K562 (cell line): ENCODE results near the gene PBX1. TPM values are rescaled to one million over a fixed set of nuclear protein-coding genes. Genes with fewer than 3 reads are reported as not detected.

ENCODE experiments used
- ATAC-seq: fragments of 200-7000 bp; cut with Tn5 transposase; 3 replicates; pipeline ENCODE4 v1.9.1; 2020; ENCODE audit warnings: moderate library complexity
- BruUV-seq: library from RNA; stranded (reverse); fragments of 400-500 nt; replicated peaks from 2 replicates; lab custom pipeline; 2021; lab: Mats Ljungman, UMichigan
- CTCF ChIA-PET: fragments of 300-600 bp; formaldehyde crosslinking; extraction: SDS; loops from one replicate; lab custom pipeline; 2021; ENCODE audit warnings: low intra/inter-chr PET ratio; lab: Yijun Ruan, JAX
- POLR2A ChIA-PET: fragments of 300-600, 350-650 bp; sonication (Branson Sonifier 250); formaldehyde crosslinking; extraction: SDS; loops from one replicate; lab custom pipeline; 2021; ENCODE audit warnings: antibody characterized with exemption, inconsistent platforms; lab: Yijun Ruan, JAX
- DNase-seq, 4 experiments: peaks; one replicate each; pipeline versions ENCODE4 v3.0.0 to v3.0.0-alpha.2; 2011 to 2018; ENCODE audit warnings: low spot score in 3 of 4, mixed read lengths in 3 of 4; ENCODE audit errors: extremely low read depth in 1 of 4
- FAIRE-seq: peaks from 2 replicates; lab custom pipeline; 2011; peaks lifted over from hg19 to GRCh38; lab: Jason Lieb, UNC
- H2AFZ ChIP-seq: 2 replicates; pipeline ENCODE4 v1.6.0; 2011; ENCODE audit warnings: low read depth, low read length, control low read depth, inconsistent platforms
- H3K27ac ChIP-seq: fragments of 200-600 bp; 3 replicates; pipeline ENCODE4 v1.8.0; 2011; ENCODE audit warnings: low read depth, mild to moderate bottlenecking, control low read depth, inconsistent platforms, low read length, moderate library complexity, mixed read lengths; ENCODE audit errors: extremely low read depth
- H3K27me3 ChIP-seq, 2 experiments: fragments of 300-600 bp in 1 of 2; 2 replicates in 1 of 2; 3 replicates in 1 of 2; pipeline versions ENCODE4 v1.6.0 to v1.8.0; 2011; ENCODE audit warnings: inconsistent platforms in 2 of 2, low read length in 2 of 2, mild to moderate bottlenecking in 1 of 2, mixed read lengths in 1 of 2, moderate library complexity in 1 of 2; ENCODE audit not compliant: control insufficient read depth in 2 of 2, insufficient read depth in 2 of 2
- H3K36me3 ChIP-seq: fragments of 300-600 bp; 3 replicates; pipeline ENCODE4 v1.8.0; 2011; ENCODE audit warnings: mild to moderate bottlenecking, low read length, inconsistent platforms; ENCODE audit not compliant: control insufficient read depth, insufficient read depth
- H3K4me1 ChIP-seq, 2 experiments: fragments of 200-600 bp in 1 of 2; replicated peaks in 1 of 2; 2 replicates in 1 of 2; 3 replicates in 1 of 2; pipeline versions ENCODE4 v1.5.1 to v1.8.0; 2011; ENCODE audit warnings: inconsistent platforms in 2 of 2, low read length in 2 of 2, mild to moderate bottlenecking in 1 of 2, mixed read lengths in 1 of 2, moderate library complexity in 1 of 2; ENCODE audit not compliant: control insufficient read depth in 2 of 2, insufficient read depth in 2 of 2
- H3K4me2 ChIP-seq: 2 replicates; pipeline ENCODE4 v1.6.1; 2011; ENCODE audit warnings: low read length, control low read depth, inconsistent platforms, mixed read lengths; ENCODE audit not compliant: insufficient read depth
- H3K4me3 ChIP-seq: fragments of 200-600 bp; sonication (generic), shearing (Covaris generic); 2 replicates; pipeline ENCODE4 v1.5.1; 2016; ENCODE audit warnings: control low read depth, inconsistent platforms
- H3K79me2 ChIP-seq: fragments of 200-600 bp; 3 replicates; pipeline ENCODE4 v1.8.0; 2011; ENCODE audit warnings: low read length, inconsistent platforms; ENCODE audit not compliant: control insufficient read depth, insufficient read depth
- H3K9ac ChIP-seq, 2 experiments: 2 replicates each; pipeline versions ENCODE4 v1.6.0 to v1.6.1; 2011; ENCODE audit warnings: low read depth in 2 of 2, low read length in 2 of 2, control low read depth in 1 of 2, inconsistent platforms in 1 of 2, mild to moderate bottlenecking in 1 of 2, mixed read lengths in 1 of 2; ENCODE audit not compliant: insufficient read depth in 1 of 2
- H3K9me1 ChIP-seq: one replicate; pipeline ENCODE4 v1.6.0; 2011; ENCODE audit warnings: inconsistent platforms, mild to moderate bottlenecking, low read length, moderate library complexity; ENCODE audit not compliant: control insufficient read depth, insufficient read depth
- H3K9me3 ChIP-seq: replicated peaks from 2 replicates; pipeline ENCODE4 v1.5.1; 2011; ENCODE audit warnings: low read depth, low read length, inconsistent platforms; ENCODE audit not compliant: control insufficient read depth, insufficient read depth
- H4K20me1 ChIP-seq: replicated peaks from 2 replicates; pipeline ENCODE4 v1.6.1; 2011; ENCODE audit warnings: low read length, inconsistent platforms, mixed read lengths; ENCODE audit not compliant: control insufficient read depth, insufficient read depth
- ARID4B ChIP-seq: sonication (generic); formaldehyde crosslinking; IDR thresholded peaks from 2 replicates; pipeline ENCODE4 v1.8.0; 2022; ENCODE audit warnings: mild to moderate bottlenecking, missing genetic modification reagents
- BCL6 ChIP-seq: fragments of 250-450 bp; sonication (Bioruptor Pico); IDR thresholded peaks from 2 replicates; pipeline ENCODE4 v1.4.0; 2020
- HOMEZ ChIP-seq: fragments of 250-450 bp; sonication (Bioruptor Pico); IDR thresholded peaks from 2 replicates; pipeline ENCODE4 v1.4.0; 2020; ENCODE audit warnings: mild to moderate bottlenecking, moderate library complexity
- MTA2 ChIP-seq: fragments of 450-650 bp; IDR thresholded peaks from 2 replicates; pipeline ENCODE4 v1.6.1; 2016; ENCODE audit warnings: low read depth
- NFXL1 ChIP-seq: fragments of 450-650 bp; formaldehyde crosslinking; IDR thresholded peaks from 2 replicates; pipeline ENCODE4 v1.4.0; 2021; ENCODE audit warnings: mild to moderate bottlenecking
- USF2 ChIP-seq: sonication (generic); formaldehyde crosslinking; IDR thresholded peaks from 2 replicates; pipeline ENCODE4 v1.5.0; 2020; ENCODE audit warnings: missing genetic modification reagents
- ZFP91 ChIP-seq: sonication (generic); formaldehyde crosslinking; IDR thresholded peaks from 2 replicates; pipeline ENCODE4 v1.8.0; 2022; ENCODE audit warnings: mild to moderate bottlenecking, missing genetic modification reagents
- WGBS: fragments of 100-300 bp; shearing (Covaris generic); methylation state at CpG from one replicate; pipeline ENCODE4 v1.1.6; 2016; ENCODE audit warnings: low coverage, mixed read lengths; ENCODE audit not compliant: insufficient coverage; ENCODE audit errors: missing lambda C conversion rate; 5-methylcytosine and 5-hydroxymethylcytosine counted together
- in situ Hi-C: fragments of 300-500 bp; cut with MboI; formaldehyde crosslinking; loops from 4 replicates; pipeline ENCODE4 v1.15.0; 2018; ENCODE audit warnings: inconsistent platforms, mixed read lengths
- intact Hi-C: fragments of 100-400 bp; cut with micrococcal nuclease; formaldehyde crosslinking; loops from 2 replicates; pipeline ENCODE4 v1.14.2; 2022
- polyA plus RNA-seq, 8 experiments: library from polyadenylated mRNA; depleted of rRNA in 4 of 8; stranded (reverse) in 5 of 8; unstranded in 3 of 8; fragments of >200 nt; fragmentation: Nextera tagmentation in 2 of 8; fragmentation: Illumina TruSeq in 1 of 8; extraction: Ambion mirVana in 2 of 8; extraction: Trizol in 1 of 8; gene quantifications; 2 replicates each; pipeline versions ENCODE4 v1.2.1 to v1.2.3, GENCODE V29; 2011 to 2014; ENCODE audit warnings: inconsistent platforms in 1 of 8, missing spikeins in 1 of 8
- total RNA-seq, 7 experiments: library from RNA; depleted of rRNA in 6 of 7; stranded (reverse); fragments of >200 nt in 6 of 7; fragmentation: Illumina TruSeq in 2 of 7; extraction: Trizol in 2 of 7; gene quantifications; 2 replicates each; pipeline versions ENCODE4 v1.2.1 to v1.2.3, GENCODE V29; 2011 to 2021; ENCODE audit warnings: low replicate concordance in 1 of 7

The PBX1 gene
- total and polyA plus RNA-seq, 9 of the 15 experiments (the other 6 are each of a cell fraction or from before 2014, with no cell fraction given), result 0.03 to 0.62 (median 0.17) TPM

GRCh38 chr1:164745736-164746135, 186.8 kb downstream of the PBX1 start:
- TF ChIP-seq USF2 (CRISPR knock-in tag) (peak; percentile 41), MTA2 (no peak)
- H3K9me3 ChIP-seq, result no peaks in the 10 kb centered on the region
- POLR2A ChIA-PET, result interaction anchor here (1.0 kb wide), 1 partner anchor 42 kb away, joined by 3 read pairs; no protein-coding TSS in a partner anchor
- no peaks in the 10 kb centered on the region for H3K9me1 ChIP-seq
- no peak overlapping the region for H3K4me3 ChIP-seq
- in situ Hi-C loops (no loop called here), intact Hi-C loops (no loop called here)
- CTCF ChIA-PET, result no interaction called here
- H4K20me1 ChIP-seq, result no peaks in the 10 kb centered on the region
- H3K79me2 ChIP-seq, result no peaks in the 10 kb centered on the region
- H3K27me3 ChIP-seq, result no peaks in the 10 kb centered on the region
- no peak overlapping the region for H3K27ac ChIP-seq
- 7% methylated on average over 5 of the region's 5 CpGs for WGBS
- no peaks in the 10 kb centered on the region for H3K36me3 ChIP-seq
- no peak overlapping the region for H3K4me2 ChIP-seq
- no TSS peak for BruUV-seq
- H2AFZ ChIP-seq, result no peak overlapping the region
- H3K4me1 ChIP-seq, result peaks cover 0 to 10% of the 10 kb centered on the region in 2 experiments; a peak in 2 of 5 replicates
- ATAC-seq, result no peak
- DNase-seq, result no peak
- no peak overlapping the region for H3K9ac ChIP-seq
- no peak for FAIRE-seq

- no peak overlapping the region for H2AFZ ChIP-seq
- no peak overlapping the region for H3K27ac ChIP-seq
- no peak overlapping the region for H3K4me3 ChIP-seq
- in situ Hi-C loops (no loop called here), intact Hi-C loops (no loop called here)
- H3K4me2 ChIP-seq, result no peak overlapping the region
- DNase-seq, result no peak
- POLR2A ChIA-PET, result interaction anchor here (1.0 kb wide), 1 partner anchor 43 kb away, joined by 3 read pairs; no protein-coding TSS in a partner anchor
- no peaks in the 10 kb centered on the region for H3K27me3 ChIP-seq
- WGBS, result 7% methylated on average over 5 of the region's 5 CpGs
- no peak for ATAC-seq
- H3K36me3 ChIP-seq, result no peaks in the 10 kb centered on the region
- no peaks in the 10 kb centered on the region for H3K9me3 ChIP-seq
- no peaks in the 10 kb centered on the region for H3K79me2 ChIP-seq
- FAIRE-seq, result no peak
- CTCF ChIA-PET, result no interaction called here
- H3K9me1 ChIP-seq, result no peaks in the 10 kb centered on the region
- H4K20me1 ChIP-seq, result no peaks in the 10 kb centered on the region
- BruUV-seq, result no TSS peak
- H3K9ac ChIP-seq, result no peak overlapping the region
- H3K4me1 ChIP-seq, result peaks cover 0 to 10% of the 10 kb centered on the region in 2 experiments; a peak in 2 of 5 replicates
- TF ChIP-seq BCL6 (no peak), NFXL1 (no peak), ARID4B (CRISPR knock-in tag) (no peak), ZFP91 (CRISPR knock-in tag) (no peak), HOMEZ (CRISPR knock-in tag) (no peak)
Measured at GRCh38 chr1:164746632-164747031, 187.6 kb downstream of the PBX1 start.
